Measurements from ENCODE around the gene SPRYD7.

The SPRYD7 gene

DNA sequence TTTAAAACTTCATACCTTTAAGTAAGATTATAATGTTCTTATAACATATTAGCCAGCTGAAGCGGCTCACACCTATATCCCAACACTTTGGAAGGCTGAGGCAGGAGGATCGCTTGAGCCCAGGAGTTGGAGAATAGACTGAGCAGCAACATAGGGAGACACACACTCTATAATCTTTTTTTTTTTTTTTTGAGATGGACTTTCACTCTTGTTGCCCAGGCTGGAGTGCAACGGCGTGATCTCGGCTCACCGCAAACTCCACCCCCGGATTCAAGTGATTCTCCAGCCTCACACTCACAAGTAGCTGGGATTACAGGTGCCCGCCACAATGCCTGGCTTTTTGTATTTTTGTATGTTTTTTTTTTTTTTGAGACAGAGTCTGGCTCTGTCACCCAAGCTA is 37.3 kb downstream of the SPRYD7 start:
- H3K36me3 ChIP-seq (ENCODE audit: control insufficient read depth, low read length): no peaks in the 10 kb centered on the region
- H3K4me3 ChIP-seq (ENCODE audit: low read length): no peak overlapping the region
- H3K79me2 ChIP-seq (ENCODE audit: control insufficient read depth, low read length): no peaks in the 10 kb centered on the region
- H3K9me2 ChIP-seq (replicated peaks; ENCODE audit: control insufficient read depth, low read length): no peaks in the 10 kb centered on the region
- no peaks in the 10 kb centered on the region for H3K4me1 ChIP-seq (ENCODE audit: control insufficient read depth, low read length)
- TF ChIP-seq, protein P1, sequence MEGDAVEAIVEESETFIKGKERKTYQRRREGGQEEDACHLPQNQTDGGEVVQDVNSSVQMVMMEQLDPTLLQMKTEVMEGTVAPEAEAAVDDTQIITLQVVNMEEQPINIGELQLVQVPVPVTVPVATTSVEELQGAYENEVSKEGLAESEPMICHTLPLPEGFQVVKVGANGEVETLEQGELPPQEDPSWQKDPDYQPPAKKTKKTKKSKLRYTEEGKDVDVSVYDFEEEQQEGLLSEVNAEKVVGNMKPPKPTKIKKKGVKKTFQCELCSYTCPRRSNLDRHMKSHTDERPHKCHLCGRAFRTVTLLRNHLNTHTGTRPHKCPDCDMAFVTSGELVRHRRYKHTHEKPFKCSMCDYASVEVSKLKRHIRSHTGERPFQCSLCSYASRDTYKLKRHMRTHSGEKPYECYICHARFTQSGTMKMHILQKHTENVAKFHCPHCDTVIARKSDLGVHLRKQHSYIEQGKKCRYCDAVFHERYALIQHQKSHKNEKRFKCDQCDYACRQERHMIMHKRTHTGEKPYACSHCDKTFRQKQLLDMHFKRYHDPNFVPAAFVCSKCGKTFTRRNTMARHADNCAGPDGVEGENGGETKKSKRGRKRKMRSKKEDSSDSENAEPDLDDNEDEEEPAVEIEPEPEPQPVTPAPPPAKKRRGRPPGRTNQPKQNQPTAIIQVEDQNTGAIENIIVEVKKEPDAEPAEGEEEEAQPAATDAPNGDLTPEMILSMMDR (IDR thresholded peaks at IDR 0.05; ENCODE audit: low read depth, low read length, poor library complexity, severe bottlenecking): no peak
- no peak for TF ChIP-seq EZH2phosphoT487 (IDR thresholded peaks at IDR 0.05; ENCODE audit: borderline replicate concordance, low read length)
- H3K9me3 ChIP-seq (ENCODE audit: control insufficient read depth, insufficient read depth, low read length): no peaks in the 10 kb centered on the region
- no peaks in the 10 kb centered on the region for H3F3A ChIP-seq (ENCODE audit: control insufficient read depth, insufficient read depth)
- 0 out of 2 replicates have a peak, but pooled peaks cover 2% of the 10 kb centered on the region for H3K27me3 ChIP-seq (ENCODE audit: control insufficient read depth, low read length)
- no peaks in the 10 kb centered on the region for H4K20me1 ChIP-seq (ENCODE audit: control insufficient read depth, insufficient read depth, low read depth, low read length)
- no peak overlapping the region for H3K4me2 ChIP-seq (ENCODE audit: low read length)
- no peak overlapping the region for H3K27ac ChIP-seq (ENCODE audit: low read depth, low read length)

DNA sequence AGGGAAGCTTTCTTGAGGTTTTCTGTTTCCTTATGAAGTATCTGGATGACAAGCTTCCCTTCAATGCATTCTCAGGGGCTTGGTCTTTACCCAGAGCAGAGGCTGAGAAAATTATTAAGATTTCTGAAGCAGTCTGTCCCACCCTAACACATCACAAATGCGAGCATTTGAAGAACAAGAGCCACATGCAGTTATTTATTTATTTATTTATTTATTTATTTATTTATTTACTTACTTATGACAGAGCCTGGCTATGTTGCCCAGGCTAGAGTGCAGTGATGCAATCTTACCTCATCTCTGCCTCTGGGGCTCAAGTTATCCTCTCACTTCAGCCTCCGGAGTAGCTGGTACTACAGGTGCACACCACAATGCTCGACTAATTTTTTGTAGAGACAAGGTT is 38.4 kb downstream of the SPRYD7 start:
- H3K79me2 ChIP-seq (ENCODE audit: control insufficient read depth, low read length): no peaks in the 10 kb centered on the region
- H3K36me3 ChIP-seq (ENCODE audit: control insufficient read depth, low read length): no peaks in the 10 kb centered on the region
- no peaks in the 10 kb centered on the region for H4K20me1 ChIP-seq (ENCODE audit: control insufficient read depth, insufficient read depth, low read depth, low read length)
- H3K4me2 ChIP-seq (ENCODE audit: low read length): no peak overlapping the region
- H3K9me3 ChIP-seq (ENCODE audit: control insufficient read depth, insufficient read depth, low read length): no peaks in the 10 kb centered on the region
- H3K27ac ChIP-seq (ENCODE audit: low read depth, low read length): no peak overlapping the region
- H3K4me1 ChIP-seq (ENCODE audit: control insufficient read depth, low read length): no peaks in the 10 kb centered on the region
- no peak for TF ChIP-seq EZH2phosphoT487 (IDR thresholded peaks at IDR 0.05; ENCODE audit: borderline replicate concordance, low read length)
- TF ChIP-seq, protein P1 (IDR thresholded peaks at IDR 0.05; ENCODE audit: low read depth, low read length, poor library complexity, severe bottlenecking): no peak
- 0 out of 2 replicates have a peak, but pooled peaks cover 2% of the 10 kb centered on the region for H3K27me3 ChIP-seq (ENCODE audit: control insufficient read depth, low read length)
- H3K4me3 ChIP-seq (ENCODE audit: low read length): no peak overlapping the region
- H3K9me2 ChIP-seq (replicated peaks; ENCODE audit: control insufficient read depth, low read length): no peaks in the 10 kb centered on the region
- no peaks in the 10 kb centered on the region for H3F3A ChIP-seq (ENCODE audit: control insufficient read depth, insufficient read depth)

DNA sequence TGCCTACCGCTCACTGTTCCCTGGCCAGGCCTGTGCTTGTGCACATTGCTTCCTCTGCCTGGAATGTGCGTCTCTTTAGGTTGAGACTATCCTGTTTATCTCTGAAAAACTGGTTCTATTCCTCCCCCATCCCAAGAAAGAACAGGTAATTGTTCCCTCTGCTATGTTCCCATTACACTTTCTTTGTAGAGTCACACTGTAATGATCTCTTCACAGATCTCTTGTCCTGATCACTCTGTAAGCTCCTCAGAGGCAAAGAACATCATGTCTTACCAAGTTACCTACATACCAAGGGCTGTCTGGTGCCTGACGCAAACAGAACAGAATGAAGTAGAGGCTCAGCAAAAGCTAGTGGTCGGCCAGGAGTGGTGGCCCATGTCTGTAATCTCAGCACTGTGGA is 40.3 kb downstream of the SPRYD7 start:
- Histone ChIP-seq H3K27me3 (ENCODE audit: control insufficient read depth, low read length) (0 out of 2 replicates have a peak, but pooled peaks cover 2% of the 10 kb centered on the region), H3K4me3 (ENCODE audit: low read length) (no peak overlapping the region), H3K27ac (ENCODE audit: low read depth, low read length) (no peak overlapping the region), H3K9me3 (ENCODE audit: control insufficient read depth, insufficient read depth, low read length) (no peaks in the 10 kb centered on the region), H3K9me2 (replicated peaks; ENCODE audit: control insufficient read depth, low read length) (no peaks in the 10 kb centered on the region), H3F3A (ENCODE audit: control insufficient read depth, insufficient read depth) (no peaks in the 10 kb centered on the region), H3K4me2 (ENCODE audit: low read length) (no peak overlapping the region), H3K4me1 (ENCODE audit: control insufficient read depth, low read length) (no peaks in the 10 kb centered on the region), H3K36me3 (ENCODE audit: control insufficient read depth, low read length) (no peaks in the 10 kb centered on the region), H4K20me1 (ENCODE audit: control insufficient read depth, insufficient read depth, low read depth, low read length) (no peaks in the 10 kb centered on the region), H3K79me2 (ENCODE audit: control insufficient read depth, low read length) (no peaks in the 10 kb centered on the region)
- no peak for TF ChIP-seq EZH2phosphoT487 (IDR thresholded peaks at IDR 0.05; ENCODE audit: borderline replicate concordance, low read length)
- TF ChIP-seq, protein P1 (IDR thresholded peaks at IDR 0.05; ENCODE audit: low read depth, low read length, poor library complexity, severe bottlenecking): no peak
